Ovary (tissue), 3 donors: ENCODE measurements around the gene MEF2C.

Experiments
- POLR2A ChIP-seq: fragments of 450-650 bp; IDR thresholded peaks from one replicate; pipeline ENCODE4 v1.6.1; 2017; ENCODE audit warnings: antibody characterized with exemption, mild to moderate bottlenecking, moderate library complexity
- TF ChIP-seq, protein P1 (sequence below), 3 donors: fragments of 450-650 bp in 2 of 3; fragments of 200-600 bp in 1 of 3; IDR thresholded peaks; one replicate each; pipeline versions ENCODE4 v1.5.1 to v1.8.0; 2016 to 2022; ENCODE audit warnings: antibody characterized with exemption in 3 of 3, mild to moderate bottlenecking in 1 of 3
- donor health status: DM: no; HTN: no; CAD: no.

DNA sequence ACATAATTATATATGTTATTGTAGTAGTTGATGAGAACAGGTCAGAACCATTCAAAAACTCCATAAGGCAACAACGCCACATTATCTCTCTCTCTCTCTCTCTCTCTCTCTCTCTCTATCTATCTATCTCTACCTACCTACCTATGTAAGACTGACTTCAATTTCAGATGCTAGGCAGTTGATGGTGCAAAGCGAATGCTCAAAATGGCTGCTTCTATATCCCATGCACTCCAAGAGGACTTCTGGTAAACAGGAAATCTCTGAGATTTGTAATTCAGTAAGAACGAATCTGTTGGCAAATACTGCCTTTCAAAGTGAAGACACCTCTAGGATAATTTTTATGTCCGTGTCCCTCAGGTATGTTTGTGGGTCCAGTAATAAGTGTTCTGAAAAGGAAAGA is 43.7 kb downstream of the MEF2C start:
- TF ChIP-seq, protein P1, sequence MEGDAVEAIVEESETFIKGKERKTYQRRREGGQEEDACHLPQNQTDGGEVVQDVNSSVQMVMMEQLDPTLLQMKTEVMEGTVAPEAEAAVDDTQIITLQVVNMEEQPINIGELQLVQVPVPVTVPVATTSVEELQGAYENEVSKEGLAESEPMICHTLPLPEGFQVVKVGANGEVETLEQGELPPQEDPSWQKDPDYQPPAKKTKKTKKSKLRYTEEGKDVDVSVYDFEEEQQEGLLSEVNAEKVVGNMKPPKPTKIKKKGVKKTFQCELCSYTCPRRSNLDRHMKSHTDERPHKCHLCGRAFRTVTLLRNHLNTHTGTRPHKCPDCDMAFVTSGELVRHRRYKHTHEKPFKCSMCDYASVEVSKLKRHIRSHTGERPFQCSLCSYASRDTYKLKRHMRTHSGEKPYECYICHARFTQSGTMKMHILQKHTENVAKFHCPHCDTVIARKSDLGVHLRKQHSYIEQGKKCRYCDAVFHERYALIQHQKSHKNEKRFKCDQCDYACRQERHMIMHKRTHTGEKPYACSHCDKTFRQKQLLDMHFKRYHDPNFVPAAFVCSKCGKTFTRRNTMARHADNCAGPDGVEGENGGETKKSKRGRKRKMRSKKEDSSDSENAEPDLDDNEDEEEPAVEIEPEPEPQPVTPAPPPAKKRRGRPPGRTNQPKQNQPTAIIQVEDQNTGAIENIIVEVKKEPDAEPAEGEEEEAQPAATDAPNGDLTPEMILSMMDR (IDR thresholded peaks at IDR 0.05), result no peak
- no peak for TF ChIP-seq POLR2A
